Ishikawa (cell line): ENCODE results near the gene LARP4B.

Source experiments
- CEBPB ChIP-seq: IDR thresholded peaks from 2 replicates; pipeline ENCODE4 v1.6.1; 2012
- CREB1 ChIP-seq: IDR thresholded peaks from 2 replicates; pipeline ENCODE4 v1.6.1; 2012; ENCODE audit warnings: low read depth
- EGR1 ChIP-seq: IDR thresholded peaks from 2 replicates; pipeline ENCODE4 v1.6.1; 2012
- EP300 ChIP-seq: IDR thresholded peaks from 2 replicates; pipeline ENCODE4 v1.6.1; 2012; ENCODE audit warnings: borderline replicate concordance
- FOXM1 ChIP-seq: IDR thresholded peaks from 2 replicates; pipeline ENCODE4 v1.6.1; 2012; ENCODE audit warnings: low read depth, borderline replicate concordance
- NFIC ChIP-seq: IDR thresholded peaks from 2 replicates; pipeline ENCODE4 v1.6.1; 2012
- RAD21 ChIP-seq: IDR thresholded peaks from 2 replicates; pipeline ENCODE4 v1.6.1; 2012; ENCODE audit warnings: low read depth
- TAF1 ChIP-seq: IDR thresholded peaks from 2 replicates; pipeline ENCODE4 v1.6.1; 2012; ENCODE audit warnings: low read depth, mild to moderate bottlenecking
- TCF12 ChIP-seq: IDR thresholded peaks from 2 replicates; pipeline ENCODE4 v1.6.1; 2012; ENCODE audit warnings: low read depth
- TEAD4 ChIP-seq: IDR thresholded peaks from 2 replicates; pipeline ENCODE4 v1.6.1; 2012
- YY1 ChIP-seq: IDR thresholded peaks from 2 replicates; pipeline ENCODE4 v1.6.1; 2012; ENCODE audit warnings: low read depth
- ZBTB7A ChIP-seq: IDR thresholded peaks from 2 replicates; pipeline ENCODE4 v1.6.1; 2012; ENCODE audit warnings: low read depth
- TF ChIP-seq, protein P1 (sequence below): IDR thresholded peaks from 2 replicates; pipeline ENCODE4 v1.6.1; 2012; ENCODE audit warnings: low read depth, mild to moderate bottlenecking
- TF ChIP-seq, protein P2 (sequence below): IDR thresholded peaks from 2 replicates; pipeline ENCODE4 v1.6.1; 2012
- TF ChIP-seq, protein P3 (sequence below): IDR thresholded peaks from 2 replicates; pipeline ENCODE4 v1.6.1; 2012

LARP4B gene

DNA sequence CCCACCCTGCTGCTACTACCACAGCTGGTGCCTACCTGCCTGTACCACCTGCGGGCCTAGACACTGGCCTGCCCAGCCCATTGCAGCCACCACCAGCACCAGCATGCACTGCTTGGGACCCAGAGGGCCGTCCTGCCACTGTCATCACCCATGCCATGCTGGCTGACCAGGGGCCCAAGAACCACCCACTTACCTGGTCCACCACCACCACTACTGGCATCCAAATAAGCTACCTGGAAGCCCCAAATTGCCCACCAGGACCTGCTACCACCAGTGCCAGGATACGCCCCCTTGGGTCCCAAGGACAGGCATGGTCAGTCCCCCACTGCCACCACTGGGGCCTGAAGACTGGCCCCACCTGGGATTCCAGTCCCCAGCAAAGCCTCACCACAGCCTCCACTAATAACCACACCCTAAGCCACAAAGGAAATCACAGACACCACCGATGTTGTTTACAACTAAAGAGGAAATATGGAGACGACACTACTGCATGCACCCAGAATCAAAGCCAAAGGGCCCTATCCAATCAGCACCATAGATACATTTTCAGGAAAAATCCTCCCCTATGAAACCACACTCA lies 171.5 kb downstream of the LARP4B start:
- TF ChIP-seq CEBPB (no peak), ZBTB7A (no peak), RAD21 (no peak), EP300 (no peak), CREB1 (no peak), TAF1 (no peak), FOXM1 (no peak), TCF12 (no peak), EGR1 (no peak), NFIC (no peak), TEAD4 (no peak), YY1 (no peak)
- TF ChIP-seq, protein P1, sequence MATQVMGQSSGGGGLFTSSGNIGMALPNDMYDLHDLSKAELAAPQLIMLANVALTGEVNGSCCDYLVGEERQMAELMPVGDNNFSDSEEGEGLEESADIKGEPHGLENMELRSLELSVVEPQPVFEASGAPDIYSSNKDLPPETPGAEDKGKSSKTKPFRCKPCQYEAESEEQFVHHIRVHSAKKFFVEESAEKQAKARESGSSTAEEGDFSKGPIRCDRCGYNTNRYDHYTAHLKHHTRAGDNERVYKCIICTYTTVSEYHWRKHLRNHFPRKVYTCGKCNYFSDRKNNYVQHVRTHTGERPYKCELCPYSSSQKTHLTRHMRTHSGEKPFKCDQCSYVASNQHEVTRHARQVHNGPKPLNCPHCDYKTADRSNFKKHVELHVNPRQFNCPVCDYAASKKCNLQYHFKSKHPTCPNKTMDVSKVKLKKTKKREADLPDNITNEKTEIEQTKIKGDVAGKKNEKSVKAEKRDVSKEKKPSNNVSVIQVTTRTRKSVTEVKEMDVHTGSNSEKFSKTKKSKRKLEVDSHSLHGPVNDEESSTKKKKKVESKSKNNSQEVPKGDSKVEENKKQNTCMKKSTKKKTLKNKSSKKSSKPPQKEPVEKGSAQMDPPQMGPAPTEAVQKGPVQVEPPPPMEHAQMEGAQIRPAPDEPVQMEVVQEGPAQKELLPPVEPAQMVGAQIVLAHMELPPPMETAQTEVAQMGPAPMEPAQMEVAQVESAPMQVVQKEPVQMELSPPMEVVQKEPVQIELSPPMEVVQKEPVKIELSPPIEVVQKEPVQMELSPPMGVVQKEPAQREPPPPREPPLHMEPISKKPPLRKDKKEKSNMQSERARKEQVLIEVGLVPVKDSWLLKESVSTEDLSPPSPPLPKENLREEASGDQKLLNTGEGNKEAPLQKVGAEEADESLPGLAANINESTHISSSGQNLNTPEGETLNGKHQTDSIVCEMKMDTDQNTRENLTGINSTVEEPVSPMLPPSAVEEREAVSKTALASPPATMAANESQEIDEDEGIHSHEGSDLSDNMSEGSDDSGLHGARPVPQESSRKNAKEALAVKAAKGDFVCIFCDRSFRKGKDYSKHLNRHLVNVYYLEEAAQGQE = no peak
- TF ChIP-seq, protein P2, sequence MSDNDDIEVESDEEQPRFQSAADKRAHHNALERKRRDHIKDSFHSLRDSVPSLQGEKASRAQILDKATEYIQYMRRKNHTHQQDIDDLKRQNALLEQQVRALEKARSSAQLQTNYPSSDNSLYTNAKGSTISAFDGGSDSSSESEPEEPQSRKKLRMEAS = no peak
- TF ChIP-seq, protein P3, sequence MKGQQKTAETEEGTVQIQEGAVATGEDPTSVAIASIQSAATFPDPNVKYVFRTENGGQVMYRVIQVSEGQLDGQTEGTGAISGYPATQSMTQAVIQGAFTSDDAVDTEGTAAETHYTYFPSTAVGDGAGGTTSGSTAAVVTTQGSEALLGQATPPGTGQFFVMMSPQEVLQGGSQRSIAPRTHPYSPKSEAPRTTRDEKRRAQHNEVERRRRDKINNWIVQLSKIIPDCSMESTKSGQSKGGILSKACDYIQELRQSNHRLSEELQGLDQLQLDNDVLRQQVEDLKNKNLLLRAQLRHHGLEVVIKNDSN = no peak
